ENCODE results near the gene CCT8L2. TPM values are rescaled to one million over a fixed set of nuclear protein-coding genes. Genes with fewer than 3 reads are reported as not detected.
"Not testable (repeated sequence)": the region's sequence is repeated elsewhere in the genome, so short reads cannot be mapped to it uniquely, and the experiment has no call there.

Gene CCT8L2
- total and polyA plus RNA-seq, 8 donors: not detected

DNA sequence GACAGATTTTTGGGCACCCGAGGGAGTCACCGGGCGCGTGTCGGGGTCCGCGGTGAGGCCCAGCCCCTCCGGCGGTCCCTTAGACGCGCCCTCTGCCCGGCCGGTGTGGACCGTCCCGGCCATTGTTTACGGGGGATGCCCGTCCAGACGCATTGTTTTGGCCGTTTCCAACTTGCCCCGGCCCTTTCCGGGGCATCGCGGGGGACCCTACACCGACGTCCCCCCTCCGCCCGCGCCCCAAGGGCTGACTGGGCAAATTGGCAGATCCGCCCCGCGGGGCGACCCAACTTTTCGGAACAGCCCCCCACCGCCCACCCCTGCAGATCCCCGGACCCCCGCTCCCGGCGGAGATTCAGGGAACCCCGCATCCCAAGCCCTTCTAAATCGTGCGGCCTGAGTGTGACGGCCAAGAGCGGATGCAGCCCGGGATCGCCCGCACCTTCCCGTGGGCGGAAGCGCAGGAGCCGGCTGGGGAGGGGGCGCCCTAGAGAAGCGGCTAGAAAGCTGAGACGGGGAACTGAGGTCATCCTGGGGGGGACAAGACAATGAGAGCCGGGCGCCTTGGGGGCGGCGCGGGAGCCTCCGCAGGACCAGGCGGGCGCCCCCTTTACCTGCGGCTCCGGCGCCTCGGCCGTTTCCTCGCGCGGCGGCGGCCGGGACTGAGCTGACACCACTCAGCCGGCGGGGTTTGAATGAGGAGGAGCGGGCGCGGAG is 17.1 kb upstream of the CCT8L2 start:
- Histone ChIP-seq H3K4me3 (no peak overlapping the region), H3K27ac (no peak overlapping the region), H3K27me3 (peaks cover 32 to 74% of the 10 kb centered on the region in 2 donors), H3K36me3 (no peaks in the 10 kb centered on the region), H3K9me3 (no peaks in the 10 kb centered on the region), H3K4me1 (no peaks in the 10 kb centered on the region)
- intact Hi-C loops (cut with DNase I): no loop called here
- DNase-seq: no peak
- ATAC-seq: no peak
- TF ChIP-seq, protein P1, sequence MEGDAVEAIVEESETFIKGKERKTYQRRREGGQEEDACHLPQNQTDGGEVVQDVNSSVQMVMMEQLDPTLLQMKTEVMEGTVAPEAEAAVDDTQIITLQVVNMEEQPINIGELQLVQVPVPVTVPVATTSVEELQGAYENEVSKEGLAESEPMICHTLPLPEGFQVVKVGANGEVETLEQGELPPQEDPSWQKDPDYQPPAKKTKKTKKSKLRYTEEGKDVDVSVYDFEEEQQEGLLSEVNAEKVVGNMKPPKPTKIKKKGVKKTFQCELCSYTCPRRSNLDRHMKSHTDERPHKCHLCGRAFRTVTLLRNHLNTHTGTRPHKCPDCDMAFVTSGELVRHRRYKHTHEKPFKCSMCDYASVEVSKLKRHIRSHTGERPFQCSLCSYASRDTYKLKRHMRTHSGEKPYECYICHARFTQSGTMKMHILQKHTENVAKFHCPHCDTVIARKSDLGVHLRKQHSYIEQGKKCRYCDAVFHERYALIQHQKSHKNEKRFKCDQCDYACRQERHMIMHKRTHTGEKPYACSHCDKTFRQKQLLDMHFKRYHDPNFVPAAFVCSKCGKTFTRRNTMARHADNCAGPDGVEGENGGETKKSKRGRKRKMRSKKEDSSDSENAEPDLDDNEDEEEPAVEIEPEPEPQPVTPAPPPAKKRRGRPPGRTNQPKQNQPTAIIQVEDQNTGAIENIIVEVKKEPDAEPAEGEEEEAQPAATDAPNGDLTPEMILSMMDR (IDR thresholded peaks at IDR 0.05): no peak

DNA sequence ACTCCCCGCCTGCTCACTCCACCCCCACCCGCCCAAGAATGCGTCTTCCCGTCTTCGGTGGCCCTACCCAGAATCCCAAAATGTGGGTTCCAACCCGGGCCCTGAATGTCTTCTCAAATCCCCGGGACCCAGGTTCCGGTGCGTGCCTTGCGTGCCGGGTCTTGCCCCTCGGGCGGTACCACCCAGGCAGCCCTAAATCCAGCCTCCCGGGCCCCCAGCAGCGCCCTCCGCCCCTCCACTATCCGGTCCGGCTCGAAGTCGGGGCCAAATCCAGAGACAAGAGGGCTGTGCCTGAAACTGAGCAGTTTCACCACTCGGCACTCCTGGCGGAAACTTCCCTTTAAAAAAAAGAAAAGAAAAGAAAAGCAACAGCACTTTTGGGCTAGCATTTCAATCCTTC is 16.3 kb upstream of the CCT8L2 start:
- Histone ChIP-seq H3K27me3 (peaks cover 38 to 82% of the 10 kb centered on the region in 2 donors), H3K27ac (no peak overlapping the region), H3K4me1 (no peaks in the 10 kb centered on the region), H3K9me3 (no peaks in the 10 kb centered on the region), H3K36me3 (no peaks in the 10 kb centered on the region), H3K4me3 (no peak overlapping the region)
- intact Hi-C loops (cut with DNase I): no loop called here
- ATAC-seq: no peak
- TF ChIP-seq, protein P1 (IDR thresholded peaks at IDR 0.05): no peak
- DNase-seq: no peak

DNA sequence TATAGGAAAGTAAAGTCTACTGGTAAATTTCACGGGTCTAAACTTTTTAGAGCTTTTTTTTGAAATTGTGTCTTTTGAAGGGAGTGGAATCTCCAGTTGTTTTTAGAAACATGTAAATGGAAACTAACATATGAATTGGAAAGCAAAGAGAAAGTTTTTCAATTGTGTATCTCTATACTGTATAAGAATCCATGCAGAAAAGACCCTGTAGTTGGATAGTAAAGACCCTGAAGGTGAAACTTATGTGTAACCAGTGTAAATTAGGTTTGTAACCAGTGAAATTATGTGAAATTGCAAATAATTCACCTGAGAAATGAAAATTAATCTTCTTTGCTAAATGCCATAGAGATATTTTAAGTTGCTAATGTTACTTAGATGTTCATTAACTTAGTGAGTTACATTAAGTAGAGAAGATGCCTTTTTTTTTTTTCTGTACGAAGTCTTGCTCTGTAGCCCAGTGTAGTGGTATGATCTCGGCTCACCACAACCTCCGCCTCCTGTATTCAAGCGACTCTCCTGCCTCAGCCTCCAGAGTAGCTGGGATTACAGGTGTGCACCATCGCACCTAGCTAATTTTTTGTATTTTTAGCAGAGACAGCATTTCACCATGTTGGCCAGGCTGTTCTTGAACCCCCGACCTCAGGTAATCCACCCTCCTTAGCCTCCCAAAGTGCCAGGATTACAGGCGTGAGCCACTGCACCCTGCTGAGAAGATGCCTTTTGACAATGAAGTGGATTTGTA is 11.8 kb upstream of the CCT8L2 start:
- H3K9me3 ChIP-seq; DNase-seq; intact Hi-C loops (cut with DNase I); H3K4me1 ChIP-seq; ATAC-seq; H3K4me3 ChIP-seq; H3K27ac ChIP-seq; H3K36me3 ChIP-seq: not testable (repeated sequence)
- peaks cover 59 to 97% of the 10 kb centered on the region in 2 donors for H3K27me3 ChIP-seq

DNA sequence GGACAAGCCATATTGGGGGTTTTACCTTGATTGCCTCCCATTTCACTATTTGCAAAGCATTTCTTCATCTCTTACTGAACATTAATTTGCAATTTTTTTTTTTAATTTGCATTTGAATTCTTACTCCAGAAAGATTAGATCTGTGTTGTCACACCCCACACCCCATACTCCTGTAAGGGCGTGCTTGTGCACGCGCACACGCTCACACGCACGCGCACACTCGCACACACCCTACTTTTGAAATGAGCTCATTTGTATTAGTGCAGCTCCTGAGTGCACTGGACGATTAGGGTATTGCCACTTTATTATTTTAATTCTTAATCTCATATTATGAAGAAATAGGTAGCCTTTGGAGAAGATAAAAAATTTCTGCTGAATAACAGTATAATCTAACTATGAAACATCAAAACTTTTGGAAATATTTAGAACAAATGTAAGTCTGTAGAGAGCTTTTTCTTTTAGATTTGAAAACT is 11.2 kb upstream of the CCT8L2 start:
- intact Hi-C loops (cut with DNase I); H3K27ac ChIP-seq; H3K4me1 ChIP-seq; ATAC-seq; DNase-seq; H3K9me3 ChIP-seq; H3K36me3 ChIP-seq; H3K4me3 ChIP-seq: not testable (repeated sequence)
- peaks cover 53 to 97% of the 10 kb centered on the region in 2 donors for H3K27me3 ChIP-seq

DNA sequence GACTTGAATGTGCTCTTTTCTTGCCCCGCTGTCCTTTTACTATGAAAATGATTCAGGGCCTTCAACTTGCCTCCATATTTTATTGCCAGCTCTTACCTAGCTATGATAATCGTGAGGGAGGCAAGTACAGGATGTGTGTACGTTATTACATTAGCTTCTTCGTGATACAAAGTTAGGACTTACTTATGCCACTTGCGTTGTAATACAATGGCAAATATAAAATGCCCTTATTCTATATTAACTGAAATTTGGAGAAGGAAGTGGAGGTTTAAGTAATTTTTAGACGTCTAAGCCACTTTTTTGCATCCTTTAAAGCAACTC is 10.8 kb upstream of the CCT8L2 start:
- Histone ChIP-seq H3K27ac (no peak overlapping the region), H3K27me3 (peaks cover 49 to 97% of the 10 kb centered on the region in 2 donors), H3K4me1 (no peaks in the 10 kb centered on the region), H3K36me3 (no peaks in the 10 kb centered on the region), H3K4me3 (peak overlapping the region in 1 of 2 donors; percentile 44), H3K9me3 (no peaks in the 10 kb centered on the region)
- intact Hi-C loops (cut with DNase I): no loop called here
- DNase-seq (no peak), ATAC-seq (no peak)
- TF ChIP-seq, protein P1 (IDR thresholded peaks at IDR 0.05): no peak

DNA sequence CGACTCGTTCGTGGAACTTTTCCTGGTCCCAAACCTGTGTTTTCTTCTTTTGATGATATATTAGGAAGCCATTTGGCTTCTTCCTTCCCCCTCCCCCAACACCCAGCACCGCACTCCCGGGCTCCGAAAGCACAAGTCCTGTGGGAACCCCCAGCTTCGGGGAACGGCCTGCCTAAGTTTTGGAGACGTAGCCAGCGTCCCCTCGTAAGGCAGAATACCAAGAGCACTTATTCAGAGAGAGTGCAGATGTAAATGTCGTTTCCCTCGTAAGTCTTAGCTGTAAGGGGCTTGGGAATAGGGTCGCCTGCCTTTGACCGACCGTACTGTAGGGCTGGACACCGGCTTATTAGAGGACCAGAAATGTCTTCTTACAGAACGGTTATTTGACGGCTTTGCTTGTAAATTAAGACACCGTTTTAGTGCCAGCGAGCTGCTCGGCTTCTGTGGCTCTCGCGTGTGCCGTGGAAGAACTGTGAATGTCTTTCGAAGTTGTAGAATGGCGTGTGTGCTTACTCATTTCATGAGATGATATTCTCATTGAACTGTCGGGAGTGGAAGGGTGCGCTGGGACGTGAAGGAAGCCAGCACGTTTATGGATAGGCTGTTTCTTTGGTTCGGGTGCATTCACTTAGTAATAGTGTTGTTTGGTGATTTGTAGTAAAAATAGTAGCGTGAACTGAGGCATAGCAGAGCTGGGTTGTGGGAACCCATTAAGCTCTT is 10.3 kb upstream of the CCT8L2 start:
- Histone ChIP-seq H3K27me3 (peaks cover 45 to 97% of the 10 kb centered on the region in 2 donors), H3K4me3 (peak overlapping the region in 1 of 2 donors; percentile 44)
- DNase-seq; H3K9me3 ChIP-seq; H3K27ac ChIP-seq; ATAC-seq; H3K36me3 ChIP-seq; intact Hi-C loops (cut with DNase I); H3K4me1 ChIP-seq: not testable (repeated sequence)

DNA sequence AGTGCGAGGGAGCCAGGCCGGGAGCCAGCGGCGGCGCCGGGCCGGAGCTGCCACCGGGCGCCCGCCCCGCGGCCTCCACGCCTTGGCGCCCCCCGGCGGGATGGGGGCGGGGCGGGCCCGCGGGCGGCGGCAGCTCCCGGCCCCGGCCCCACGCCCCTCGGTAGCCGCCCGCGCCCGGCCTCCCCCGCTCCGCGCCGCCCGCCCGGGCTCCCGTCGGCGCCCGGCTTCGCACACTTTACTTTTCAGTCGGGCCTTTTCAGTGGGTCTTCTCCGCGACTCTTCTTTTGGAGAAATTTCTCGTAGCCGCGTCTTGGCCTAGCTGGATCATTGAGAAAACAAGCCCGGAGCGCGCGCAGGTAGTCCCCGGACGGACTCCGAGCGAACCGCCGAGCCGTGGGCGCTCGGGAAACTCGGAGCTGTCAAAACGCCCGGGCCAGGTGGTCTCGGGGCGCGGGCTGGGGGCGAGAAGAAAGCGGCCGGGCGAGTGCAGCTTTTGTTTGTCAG is 9.7 kb upstream of the CCT8L2 start:
- H3K9me3 ChIP-seq; H3K27ac ChIP-seq; H3K36me3 ChIP-seq; ATAC-seq; DNase-seq; H3K4me1 ChIP-seq; intact Hi-C loops (cut with DNase I): not testable (repeated sequence)
- H3K27me3 ChIP-seq: peaks cover 45 to 97% of the 10 kb centered on the region in 2 donors
- peak overlapping the region in 1 of 2 donors; percentile 44 for H3K4me3 ChIP-seq
